AG10803 (cell line): ENCODE results near the gene RUFY4.

Experiments used
- DNase-seq: peaks from one replicate; pipeline ENCODE4 v3.0.0; 2010; ENCODE audit warnings: low read depth
- H3K4me3 ChIP-seq: 2 replicates; pipeline ENCODE4 v1.5.1; 2011; ENCODE audit warnings: mild to moderate bottlenecking, low read length, control low read depth
- TF ChIP-seq, protein P1 (sequence below): conservative IDR thresholded peaks from 2 replicates; pipeline ENCODE4 v1.5.1; 2011; ENCODE audit warnings: mild to moderate bottlenecking, low read length, control low read depth, inconsistent platforms

The RUFY4 gene

DNA sequence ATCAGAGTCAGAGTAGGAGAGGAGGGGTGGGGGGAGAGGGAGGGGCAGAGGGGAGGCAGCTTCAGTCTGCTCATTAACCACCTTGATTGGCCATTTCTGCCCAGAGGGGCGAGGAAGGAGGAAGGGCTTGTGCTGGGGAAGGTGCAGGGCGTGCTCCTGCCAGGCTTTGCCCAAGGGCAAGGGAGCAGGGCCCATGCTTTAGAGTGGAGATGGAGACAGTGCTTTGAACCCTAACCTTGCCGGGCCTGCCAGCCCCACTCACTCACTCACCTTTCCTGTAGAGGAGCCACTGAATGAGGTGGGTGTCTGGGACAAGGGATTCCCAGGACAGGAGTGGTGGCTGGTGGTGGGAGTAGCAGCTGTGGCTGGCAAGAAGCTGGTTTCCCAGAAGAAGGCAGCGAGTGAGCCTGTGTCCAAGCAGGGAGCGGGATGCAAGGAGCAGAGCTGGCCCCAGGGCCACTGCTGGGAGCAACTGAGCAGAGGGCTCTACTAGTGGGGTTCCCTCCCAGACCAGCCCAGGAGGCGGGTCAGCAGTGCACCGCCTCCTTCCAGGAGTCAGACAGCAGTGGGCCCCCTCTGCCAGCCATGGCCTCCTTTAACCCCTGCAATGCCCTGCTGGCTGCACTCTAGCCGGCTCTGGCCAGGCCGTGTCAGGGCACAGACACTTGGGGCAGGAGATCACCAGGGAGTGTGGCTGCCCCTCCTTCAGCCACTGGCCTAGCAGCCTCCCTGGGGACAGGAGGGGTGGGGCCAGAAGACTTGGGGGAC is 3.6 kb upstream of the RUFY4 start:
- TF ChIP-seq, protein P1, sequence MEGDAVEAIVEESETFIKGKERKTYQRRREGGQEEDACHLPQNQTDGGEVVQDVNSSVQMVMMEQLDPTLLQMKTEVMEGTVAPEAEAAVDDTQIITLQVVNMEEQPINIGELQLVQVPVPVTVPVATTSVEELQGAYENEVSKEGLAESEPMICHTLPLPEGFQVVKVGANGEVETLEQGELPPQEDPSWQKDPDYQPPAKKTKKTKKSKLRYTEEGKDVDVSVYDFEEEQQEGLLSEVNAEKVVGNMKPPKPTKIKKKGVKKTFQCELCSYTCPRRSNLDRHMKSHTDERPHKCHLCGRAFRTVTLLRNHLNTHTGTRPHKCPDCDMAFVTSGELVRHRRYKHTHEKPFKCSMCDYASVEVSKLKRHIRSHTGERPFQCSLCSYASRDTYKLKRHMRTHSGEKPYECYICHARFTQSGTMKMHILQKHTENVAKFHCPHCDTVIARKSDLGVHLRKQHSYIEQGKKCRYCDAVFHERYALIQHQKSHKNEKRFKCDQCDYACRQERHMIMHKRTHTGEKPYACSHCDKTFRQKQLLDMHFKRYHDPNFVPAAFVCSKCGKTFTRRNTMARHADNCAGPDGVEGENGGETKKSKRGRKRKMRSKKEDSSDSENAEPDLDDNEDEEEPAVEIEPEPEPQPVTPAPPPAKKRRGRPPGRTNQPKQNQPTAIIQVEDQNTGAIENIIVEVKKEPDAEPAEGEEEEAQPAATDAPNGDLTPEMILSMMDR = no peak
- no peak overlapping the region for H3K4me3 ChIP-seq
- DNase-seq = no peak

DNA sequence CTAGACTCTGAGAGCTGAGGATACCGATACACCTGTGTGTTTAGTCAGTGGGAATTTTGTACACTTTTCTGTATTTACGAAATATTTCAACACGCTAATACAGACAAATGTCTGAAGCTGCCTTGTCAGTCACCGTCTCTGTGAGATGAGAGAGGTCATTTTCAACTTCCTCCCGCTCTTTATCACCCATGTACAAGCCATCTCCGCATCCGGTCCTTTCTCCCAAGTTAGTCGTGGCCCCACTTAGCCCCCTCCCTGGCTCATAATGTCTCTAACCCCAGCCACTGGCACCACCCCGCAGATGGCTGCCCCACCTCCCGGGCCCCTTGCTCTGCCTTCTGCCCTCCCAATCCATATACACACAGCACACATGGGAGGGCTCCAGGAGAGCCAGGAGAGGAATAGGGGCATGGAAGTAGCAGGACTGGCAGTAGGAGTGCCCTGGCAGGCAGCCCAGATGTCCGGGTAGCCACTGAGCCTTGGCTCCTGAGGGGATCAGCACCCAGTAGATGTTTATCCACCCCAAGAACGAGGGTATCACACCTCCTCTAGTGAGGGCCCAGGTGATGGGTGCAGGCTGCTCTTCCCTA is 2.0 kb upstream of the RUFY4 start:
- no peak overlapping the region for H3K4me3 ChIP-seq
- TF ChIP-seq, protein P1 = no peak
- DNase-seq = no peak

DNA sequence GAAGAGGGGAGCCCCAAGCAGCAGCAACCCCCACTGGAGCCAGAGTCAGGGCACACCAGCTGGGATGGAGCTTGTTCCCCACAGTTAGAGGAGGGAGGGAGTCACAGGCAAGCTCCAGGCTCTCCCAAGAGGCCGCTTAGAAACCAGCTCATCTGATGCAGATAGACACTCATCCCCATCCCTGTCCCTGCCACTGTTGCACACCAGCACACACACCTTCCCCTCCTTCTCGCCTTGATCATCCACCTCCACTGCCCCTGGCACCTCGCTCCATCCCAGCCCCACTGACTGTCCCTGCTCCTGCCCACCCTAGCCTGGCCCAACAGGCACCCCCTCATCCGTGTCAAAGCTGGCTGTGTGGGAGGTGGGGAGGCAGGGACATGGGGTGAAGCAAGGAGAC is 1.5 kb upstream of the RUFY4 start:
- TF ChIP-seq, protein P1 = no peak
- no peak for DNase-seq
- no peak overlapping the region for H3K4me3 ChIP-seq

DNA sequence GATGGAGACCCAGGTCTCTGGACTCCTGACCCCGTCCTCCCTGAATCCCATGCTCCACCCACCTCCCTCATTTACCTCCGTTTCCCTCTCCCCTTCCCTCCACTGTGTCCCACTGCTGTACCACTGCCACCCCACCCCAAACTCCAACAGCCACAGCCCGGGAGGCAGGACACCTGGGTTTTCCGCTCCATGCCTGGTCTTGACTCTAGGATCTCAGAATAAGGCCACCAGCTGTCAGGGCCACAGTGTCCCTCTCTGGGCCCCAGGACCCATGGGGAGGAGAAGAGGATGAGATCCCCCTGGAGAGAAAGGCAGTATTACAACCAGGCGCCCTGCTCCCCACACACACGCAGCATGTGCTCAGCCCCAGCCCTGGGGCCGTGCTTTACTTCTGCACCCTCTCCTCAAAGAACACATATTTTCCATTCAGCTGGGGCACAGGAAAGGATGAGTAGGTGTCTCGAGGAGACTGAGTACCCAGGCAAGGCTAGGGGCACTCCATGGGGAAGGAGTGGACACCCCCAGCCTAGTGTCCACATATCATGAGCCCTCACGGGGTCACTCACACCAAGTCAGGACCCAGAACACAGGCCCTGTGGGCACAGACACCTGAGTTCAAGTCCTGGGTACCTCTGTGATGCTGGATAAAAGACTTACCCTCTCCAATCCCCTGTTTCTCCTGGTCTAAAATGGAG is 700 bp downstream of the RUFY4 start:
- H3K4me3 ChIP-seq = no peak overlapping the region
- TF ChIP-seq, protein P1 = no peak
- DNase-seq = no peak

DNA sequence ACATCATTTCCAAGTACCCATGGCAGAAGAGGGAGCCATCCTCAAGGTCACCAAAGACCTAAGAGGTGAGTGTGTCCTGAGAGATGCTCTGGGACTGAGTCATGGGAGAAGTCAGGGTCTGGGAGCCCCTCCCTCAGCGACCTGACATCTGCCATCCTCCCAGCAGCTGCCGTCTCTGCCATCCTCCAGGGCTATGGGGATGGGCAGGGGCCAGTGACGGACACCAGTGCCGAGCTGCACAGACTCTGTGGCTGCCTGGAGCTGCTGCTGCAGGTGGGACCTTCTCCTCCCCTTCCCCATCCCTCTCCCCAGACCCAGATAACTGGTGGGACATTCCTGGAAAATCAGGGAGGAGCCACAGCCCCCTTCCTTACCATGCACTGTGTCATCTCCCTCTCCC is 1.5 kb downstream of the RUFY4 start:
- DNase-seq = no peak
- TF ChIP-seq, protein P1 = no peak
- no peak overlapping the region for H3K4me3 ChIP-seq

DNA sequence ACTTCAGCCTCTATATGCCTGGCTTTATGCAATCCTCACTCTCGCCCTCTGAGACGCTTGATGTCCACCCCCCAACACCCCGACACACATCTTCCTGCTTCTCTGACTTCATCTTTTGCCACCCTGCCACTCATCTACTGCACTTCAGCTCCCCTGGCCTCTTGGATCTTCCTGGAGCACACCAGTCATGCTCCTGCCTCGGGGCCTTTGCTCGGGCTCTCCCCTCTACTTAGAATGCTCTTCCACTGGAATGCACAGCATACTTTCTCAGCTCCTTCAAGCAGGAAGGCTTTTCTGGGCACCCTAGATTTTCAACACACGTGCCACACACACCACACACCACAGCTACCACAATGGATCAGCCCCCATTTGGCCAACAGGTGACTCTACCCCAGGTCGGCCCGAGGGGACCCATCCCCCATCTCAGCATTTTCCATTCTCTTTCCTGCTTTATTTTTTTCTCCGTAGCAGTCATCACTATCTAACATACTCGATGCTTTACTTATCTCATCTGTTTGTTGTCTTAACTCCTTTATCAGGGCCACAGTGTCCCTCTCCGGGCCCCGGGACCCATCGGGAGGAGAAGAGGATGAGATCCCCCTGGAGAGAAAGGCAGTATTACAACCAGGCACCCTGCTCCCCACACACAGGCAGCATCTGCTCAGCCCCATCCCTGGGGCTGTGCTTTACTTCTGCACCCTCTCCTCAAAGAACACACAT is 2.3 kb downstream of the RUFY4 start:
- H3K4me3 ChIP-seq = no peak overlapping the region
- TF ChIP-seq, protein P1 = no peak
- no peak for DNase-seq
